SK-N-SH (cell line): Measurements from ENCODE around the gene UBE2K. TPM values are rescaled to one million over a fixed set of nuclear protein-coding genes. Genes with fewer than 3 reads are reported as not detected.

Experiments
- CTCF ChIA-PET: fragments of 300-600, 350-600 bp; formaldehyde crosslinking; extraction: SDS; loops from one replicate; lab custom pipeline; 2021; lab: Yijun Ruan, JAX
- POLR2A ChIA-PET: fragments of 350-600 bp; sonication (Branson Sonifier 250); formaldehyde crosslinking; extraction: SDS; loops from one replicate; lab custom pipeline; 2020; ENCODE audit warnings: antibody characterized with exemption, inconsistent platforms; lab: Yijun Ruan, JAX
- DNase-seq: peaks from one replicate; pipeline ENCODE4 v3.0.0; 2012
- H2AFZ ChIP-seq: fragments of 200-600 bp; sonication (generic); 2 replicates; pipeline ENCODE4 v1.8.1; 2016; ENCODE audit warnings: antibody characterized with exemption, mild to moderate bottlenecking, low read depth
- H3F3A ChIP-seq: fragments of 200-600 bp; sonication (generic); replicated peaks from 2 replicates; pipeline ENCODE3; 2016; ENCODE audit warnings: antibody characterized with exemption, mild to moderate bottlenecking; ENCODE audit not compliant: insufficient read depth
- H3K27ac ChIP-seq, 2 experiments: fragments of 200-500 bp in 1 of 2; fragments of 200-600 bp in 1 of 2; sonication (Bioruptor generic) in 1 of 2; sonication (generic), shearing (Covaris generic) in 1 of 2; 2 replicates each; pipeline versions ENCODE4 v1.5.1 to v1.6.1; 2014 to 2016; ENCODE audit warnings: low read depth in 2 of 2, inconsistent platforms in 1 of 2, low read length in 1 of 2, mild to moderate bottlenecking in 1 of 2, mixed read lengths in 1 of 2
- H3K27me3 ChIP-seq: fragments of 200-600 bp; sonication (generic), shearing (Covaris generic); 2 replicates; pipeline ENCODE4 v1.6.1; 2016; ENCODE audit warnings: mixed run types; ENCODE audit not compliant: insufficient read depth
- H3K36me3 ChIP-seq, 2 experiments: fragments of 200-500 bp in 1 of 2; fragments of 200-600 bp in 1 of 2; sonication (Bioruptor generic) in 1 of 2; sonication (generic) in 1 of 2; replicated peaks in 1 of 2; 2 replicates each; pipeline versions ENCODE3 to v1.5.1; 2014 to 2016; ENCODE audit warnings: low read length in 1 of 2, mild to moderate bottlenecking in 1 of 2; ENCODE audit not compliant: insufficient read depth in 2 of 2, control insufficient read depth in 1 of 2
- H3K4me1 ChIP-seq, 2 experiments: fragments of 200-500 bp in 1 of 2; fragments of 200-600 bp in 1 of 2; sonication (Bioruptor generic) in 1 of 2; sonication (generic), shearing (Covaris generic) in 1 of 2; 2 replicates each; pipeline versions ENCODE4 v1.5.1 to v1.6.1; 2014 to 2016; ENCODE audit warnings: low read depth in 1 of 2, low read length in 1 of 2, mixed run types in 1 of 2; ENCODE audit not compliant: insufficient read depth in 2 of 2, control insufficient read depth in 1 of 2
- H3K4me2 ChIP-seq: fragments of 200-600 bp; sonication (generic), shearing (Covaris generic); 2 replicates; pipeline ENCODE4 v1.6.1; 2017; ENCODE audit warnings: mixed run types
- H3K4me3 ChIP-seq, 2 experiments: fragments of 200-500 bp in 1 of 2; fragments of 200-600 bp in 1 of 2; sonication (Bioruptor generic) in 1 of 2; sonication (generic), shearing (Covaris generic) in 1 of 2; 2 replicates each; pipeline versions ENCODE4 v1.5.1 to v1.8.1; 2014 to 2016; ENCODE audit warnings: low read depth in 2 of 2, inconsistent platforms in 1 of 2, low read length in 1 of 2, mild to moderate bottlenecking in 1 of 2, mixed read lengths in 1 of 2, moderate library complexity in 1 of 2
- H3K79me2 ChIP-seq: fragments of 200-600 bp; sonication (generic); 2 replicates; pipeline ENCODE4 v1.8.1; 2017; ENCODE audit warnings: mild to moderate bottlenecking; ENCODE audit not compliant: insufficient read depth
- H3K9ac ChIP-seq: fragments of 200-600 bp; sonication (generic); 2 replicates; pipeline ENCODE4 v1.6.1; 2017; ENCODE audit warnings: mixed run types
- H3K9me2 ChIP-seq: fragments of 200-600 bp; sonication (generic); 2 replicates; pipeline ENCODE4 v1.6.1; 2017; ENCODE audit warnings: mixed run types
- H3K9me3 ChIP-seq: fragments of 200-600 bp; sonication (generic); 2 replicates; pipeline ENCODE4 v1.6.1; 2017; ENCODE audit warnings: mixed run types, mild to moderate bottlenecking, moderate library complexity
- H4K20me1 ChIP-seq: fragments of 200-600 bp; sonication (generic); 2 replicates; pipeline ENCODE4 v1.6.1; 2017; ENCODE audit warnings: mild to moderate bottlenecking, mixed run types; ENCODE audit not compliant: insufficient read depth
- CHD2 ChIP-seq: fragments of 150-350 bp; IDR thresholded peaks from 2 replicates; pipeline ENCODE4 v1.6.1; 2018; ENCODE audit warnings: low read length; ENCODE audit not compliant: partially characterized antibody
- FOXJ3 ChIP-seq: sonication (generic); formaldehyde crosslinking; IDR thresholded peaks from 2 replicates; pipeline ENCODE4 v1.5.1; 2020; ENCODE audit warnings: mild to moderate bottlenecking, missing genetic modification reagents
- FOXM1 ChIP-seq: IDR thresholded peaks from 2 replicates; pipeline ENCODE4 v1.4.0; 2012; ENCODE audit warnings: low read depth, mild to moderate bottlenecking
- JUND ChIP-seq: IDR thresholded peaks from 2 replicates; pipeline ENCODE4 v1.4.0; 2012
- MAX ChIP-seq: IDR thresholded peaks from 2 replicates; pipeline ENCODE4 v1.4.0; 2012; ENCODE audit warnings: low read depth
- MXI1 ChIP-seq: IDR thresholded peaks from 2 replicates; pipeline ENCODE4 v1.6.1; 2012; ENCODE audit warnings: mild to moderate bottlenecking, low read depth, low read length, improper control_type of control experiment
- NRF1 ChIP-seq: IDR thresholded peaks from 2 replicates; pipeline ENCODE4 v1.6.1; 2012; ENCODE audit warnings: low read depth, mild to moderate bottlenecking, low read length
- POLR2AphosphoS5 ChIP-seq: IDR thresholded peaks from 2 replicates; pipeline ENCODE4 v1.6.1; 2012; ENCODE audit warnings: low read depth, low read length
- RFX5 ChIP-seq: IDR thresholded peaks from 2 replicates; pipeline ENCODE4 v1.6.1; 2012; ENCODE audit warnings: mild to moderate bottlenecking, improper control_type of control experiment, low read length
- SIN3A ChIP-seq: IDR thresholded peaks from 2 replicates; pipeline ENCODE4 v1.6.1; 2012; ENCODE audit warnings: low read depth, mild to moderate bottlenecking, low read length, moderate library complexity, borderline replicate concordance
- SMC3 ChIP-seq: IDR thresholded peaks from 2 replicates; pipeline ENCODE4 v1.6.1; 2012; ENCODE audit warnings: low read depth, low read length, improper control_type of control experiment
- TAF1 ChIP-seq: IDR thresholded peaks from 2 replicates; pipeline ENCODE4 v1.6.1; 2012; ENCODE audit warnings: low read depth, mild to moderate bottlenecking, low read length, moderate library complexity, borderline replicate concordance
- USF1 ChIP-seq: IDR thresholded peaks from 2 replicates; pipeline ENCODE4 v1.4.0; 2012; ENCODE audit warnings: low read depth, borderline replicate concordance
- YY1 ChIP-seq: IDR thresholded peaks from 2 replicates; pipeline ENCODE4 v1.4.0; 2012; ENCODE audit warnings: low read depth, mild to moderate bottlenecking
- WGBS: methylation state at CpG from one replicate; pipeline ENCODE4 v1.1.6; 2017; ENCODE audit warnings: low lambda C conversion rate; 5-methylcytosine and 5-hydroxymethylcytosine counted together
- polyA plus RNA-seq, 3 experiments: library from polyadenylated mRNA; depleted of rRNA; stranded (reverse); fragments of >200 nt; gene quantifications; 2 replicates each; pipeline ENCODE4 v1.2.3, GENCODE V29; 2012

UBE2K gene
- polyA plus RNA-seq (2012; rRNA removed) = 54.4 and 102 TPM in 2 replicates
- 79.9 and 131 TPM in 2 replicates for polyA plus RNA-seq (2012; cell fraction: cytosol; rRNA removed)
- polyA plus RNA-seq (2012; cell fraction: nucleus; rRNA removed) = 11.5 and 22.3 TPM in 2 replicates

- H3K9me2 ChIP-seq = no peaks in the 10 kb centered on the region
- ChIA-PET POLR2A (interaction anchor here (1.0 to 1.5 kb wide), 5 partner anchors 25 to 360 kb away, joined by 3 to 8 read pairs (median 8); partner anchors contain the start of genes SMIM14 and UGDH), CTCF (interaction anchor here (0.9 to 1.2 kb wide), 7 partner anchors 10 to 279 kb away, joined by 3 to 5 read pairs (median 3); partner anchors contain the start of gene PDS5A)
- TF ChIP-seq TAF1 (peak; percentile 73; the same call in 1 of the 2 replicates), JUND (no peak), POLR2AphosphoS5 (peak; percentile 90), SIN3A (peak; percentile 74; the same call in 1 of the 2 replicates), FOXJ3 (CRISPR knock-in tag) (no peak), USF1 (no peak; the same call in none of the 2 replicates), RFX5 (0 out of 2 replicates have a peak, but pooled peaks have one; percentile 38), MXI1 (peak; percentile 89), CHD2 (peak; percentile 38), NRF1 (peak; percentile 87), SMC3 (0 out of 2 replicates have a peak, but pooled peaks have one; percentile 16), MAX (peak; percentile 73), YY1 (peak; percentile 90)
- H3F3A ChIP-seq = peaks cover 11% of the 10 kb centered on the region
- H3K4me2 ChIP-seq = peak within 1 kb of the TSS; percentile 87
- H3K4me3 ChIP-seq = peak within 1 kb of the TSS; percentile 81 to 97
- H3K4me1 ChIP-seq = peaks cover 0 to 5% of the 10 kb centered on the region in 2 experiments; a peak in 2 of 4 replicates
- DNase-seq = peak; percentile 97
- H3K36me3 ChIP-seq = peaks cover 0 to 13% of the 10 kb centered on the region in 2 experiments
- no peaks in the 10 kb centered on the region for H3K9me3 ChIP-seq
- peaks cover 42% of the 10 kb centered on the region for H4K20me1 ChIP-seq
- 3% methylated on average over 30 of the region's 84 CpGs for WGBS
- H3K79me2 ChIP-seq = peaks cover 50% of the 10 kb centered on the region
- peak within 1 kb of the TSS; percentile 95 for H2AFZ ChIP-seq
- H3K27me3 ChIP-seq = no peaks in the 10 kb centered on the region
- H3K27ac ChIP-seq = peak within 1 kb of the TSS; percentile 90 to 95
- peak within 1 kb of the TSS; percentile 94 for H3K9ac ChIP-seq
Observed at GRCh38 chr4:39697740-39698423, at the start of gene UBE2K. Gene UBE2K (plus strand): TSS chr4:39698136. CDS start chr4:39698328, 192 bp downstream.

GRCh38 chr4:39648213-39648612 is 49.7 kb upstream of the UBE2K start:
- H3K9me3 ChIP-seq = no peaks in the 10 kb centered on the region
- ChIA-PET POLR2A (no interaction called here), CTCF (no interaction called here)
- no peaks in the 10 kb centered on the region for H3F3A ChIP-seq
- H3K4me1 ChIP-seq = no peaks in the 10 kb centered on the region; a peak in 1 of 4 replicates
- H3K4me2 ChIP-seq = no peak overlapping the region
- no peak overlapping the region for H3K4me3 ChIP-seq
- DNase-seq = no peak
- WGBS = 76% methylated on average over 3 of the region's 3 CpGs
- peaks cover 0 to 3% of the 10 kb centered on the region in 2 experiments for H3K36me3 ChIP-seq
- H3K27ac ChIP-seq = no peak overlapping the region
- no peaks in the 10 kb centered on the region for H3K79me2 ChIP-seq
- H2AFZ ChIP-seq = no peak overlapping the region
- TF ChIP-seq FOXM1 = no peak
- TF ChIP-seq MXI1 = no peak
- no peaks in the 10 kb centered on the region for H3K9me2 ChIP-seq
- H4K20me1 ChIP-seq = no peaks in the 10 kb centered on the region
- no peak overlapping the region for H3K9ac ChIP-seq
- no peaks in the 10 kb centered on the region for H3K27me3 ChIP-seq
